Endothelial cell of umbilical vein (primary cell): ENCODE results near the gene PLEKHD1. TPM values are rescaled to one million over a fixed set of nuclear protein-coding genes. Genes with fewer than 3 reads are reported as not detected.

Experiments used
- BruUV-seq: library from RNA; stranded (reverse); fragments of 400-500 nt; replicated peaks from 2 replicates; lab custom pipeline; 2021; lab: Mats Ljungman, UMichigan
- CTCF ChIA-PET: fragments of 300-600, 350-600 bp; sonication (Branson Sonifier 250); formaldehyde crosslinking; loops from one replicate; lab custom pipeline; 2021; ENCODE audit warnings: antibody characterized with exemption, inconsistent platforms; lab: Charles Lee
- POLR2A ChIA-PET: fragments of 300-600, 350-600 bp; sonication (Branson Sonifier 250); formaldehyde crosslinking; loops from one replicate; lab custom pipeline; 2021; ENCODE audit warnings: antibody characterized with exemption, inconsistent platforms; lab: Charles Lee
- DNase-seq: peaks from one replicate; pipeline ENCODE4 v3.0.0-alpha.2; 2011; ENCODE audit warnings: low read depth, low spot score
- FAIRE-seq: peaks from 2 replicates; lab custom pipeline; 2011; peaks lifted over from hg19 to GRCh38; lab: Jason Lieb, UNC
- H2AFZ ChIP-seq: 2 replicates; pipeline ENCODE4 v1.6.0; 2012; ENCODE audit warnings: low read depth, low read length, control low read depth, inconsistent platforms
- H3K27ac ChIP-seq: 2 replicates; pipeline ENCODE4 v1.5.1; 2011; ENCODE audit warnings: low read depth, mild to moderate bottlenecking, control low read depth, low read length, moderate library complexity; ENCODE audit not compliant: insufficient read depth
- H3K27me3 ChIP-seq, 2 experiments: 2 replicates each; pipeline versions ENCODE4 v1.6.0 to v1.6.1; 2011; ENCODE audit warnings: low read length in 2 of 2, mixed read lengths in 1 of 2; ENCODE audit not compliant: control insufficient read depth in 2 of 2, insufficient read depth in 2 of 2
- H3K36me3 ChIP-seq, 2 experiments: 2 replicates in 1 of 2; 3 replicates in 1 of 2; pipeline ENCODE4 v1.5.1; 2011; ENCODE audit warnings: low read length in 2 of 2, mild to moderate bottlenecking in 1 of 2, moderate library complexity in 1 of 2; ENCODE audit not compliant: control insufficient read depth in 2 of 2, insufficient read depth in 2 of 2; ENCODE audit errors: extremely low read depth in 1 of 2
- H3K4me1 ChIP-seq: 3 replicates; pipeline ENCODE4 v1.5.1; 2011; ENCODE audit warnings: mild to moderate bottlenecking, low read length; ENCODE audit not compliant: control insufficient read depth, insufficient read depth; ENCODE audit errors: extremely low read depth
- H3K4me2 ChIP-seq: 2 replicates; pipeline ENCODE4 v1.6.1; 2011; ENCODE audit warnings: low read length, control low read depth, mixed read lengths; ENCODE audit not compliant: insufficient read depth
- H3K4me3 ChIP-seq, 3 experiments: fragments of 200-600 bp in 1 of 3; sonication (generic), shearing (Covaris generic) in 1 of 3; replicated peaks in 1 of 3; 2 replicates each; pipeline ENCODE4 v1.5.1; 2011 to 2016; ENCODE audit warnings: control low read depth in 3 of 3, low read length in 3 of 3, mild to moderate bottlenecking in 2 of 3, inconsistent platforms in 1 of 3, low read depth in 1 of 3, moderate library complexity in 1 of 3; ENCODE audit not compliant: insufficient read depth in 1 of 3
- H3K79me2 ChIP-seq: 2 replicates; pipeline ENCODE4 v1.6.0; 2012; ENCODE audit warnings: low read length, inconsistent platforms; ENCODE audit not compliant: control insufficient read depth, insufficient read depth
- H3K9ac ChIP-seq: replicated peaks from 2 replicates; pipeline ENCODE3; 2011; ENCODE audit warnings: low read length, control low read depth; ENCODE audit not compliant: insufficient read depth; ENCODE audit errors: extremely low read depth
- H3K9me1 ChIP-seq: replicated peaks from 3 replicates; pipeline ENCODE4 v1.6.0; 2011; ENCODE audit warnings: mild to moderate bottlenecking, low read length; ENCODE audit not compliant: control insufficient read depth, insufficient read depth; ENCODE audit errors: extremely low read depth
- H3K9me3 ChIP-seq: replicated peaks from 2 replicates; pipeline ENCODE4 v1.5.1; 2012; ENCODE audit warnings: low read length, inconsistent platforms; ENCODE audit not compliant: control insufficient read depth, insufficient read depth
- H4K20me1 ChIP-seq: replicated peaks from 2 replicates; pipeline ENCODE3; 2011; ENCODE audit warnings: mild to moderate bottlenecking, low read length; ENCODE audit not compliant: control insufficient read depth, insufficient read depth; ENCODE audit errors: extremely low read depth
- CTCF ChIP-seq, 2 donors: IDR thresholded peaks; 1 replicate in 1 of 2; 2 replicates in 1 of 2; pipeline ENCODE4 v1.5.1; 2011; ENCODE audit warnings: low read length in 2 of 2, mild to moderate bottlenecking in 2 of 2, moderate library complexity in 2 of 2, control low read depth in 1 of 2, inconsistent platforms in 1 of 2, low read depth in 1 of 2; ENCODE audit not compliant: insufficient read depth in 1 of 2; ENCODE audit errors: extremely low read depth in 1 of 2
- EZH2 ChIP-seq: IDR thresholded peaks from 2 replicates; pipeline ENCODE4 v1.6.1; 2012; ENCODE audit warnings: borderline replicate concordance, low read depth, mild to moderate bottlenecking, moderate library complexity, low read length, inconsistent platforms; ENCODE audit not compliant: severe bottlenecking
- FOS ChIP-seq: IDR thresholded peaks from 2 replicates; pipeline ENCODE4 v1.6.1; 2011; ENCODE audit warnings: mild to moderate bottlenecking, low read length, moderate library complexity, borderline replicate concordance; ENCODE audit not compliant: insufficient read depth
- MAX ChIP-seq: IDR thresholded peaks from 2 replicates; pipeline ENCODE4 v1.6.1; 2011; ENCODE audit not compliant: insufficient read depth, insufficient read length
- dilution Hi-C: fragments of 300-500 bp; cut with MboI; formaldehyde crosslinking; loops from one replicate; pipeline ENCODE4 v1.15.0; 2019; ENCODE audit warnings: low sequenced_read_pairs; ENCODE audit not compliant: extremely low pct_ligation_motif_present
- intact Hi-C: fragments of 100-400 bp; cut with micrococcal nuclease; formaldehyde crosslinking; loops from one replicate; pipeline ENCODE4 v1.10.0; 2022
- polyA plus RNA-seq, 4 experiments: library from polyadenylated mRNA; depleted of rRNA in 3 of 4; stranded (reverse) in 3 of 4; unstranded in 1 of 4; fragments of >200 nt; gene quantifications; 2 replicates each; pipeline versions ENCODE4 v1.2.1 to v1.2.3, GENCODE V29; 2011 to 2012; ENCODE audit warnings: missing spikeins in 1 of 4
- total RNA-seq: library from RNA; stranded (reverse); gene quantifications from 2 replicates; pipeline ENCODE4 v1.2.3, GENCODE V29; 2021

The PLEKHD1 gene
- total and polyA plus RNA-seq, 2 donors (not counting 3 experiments of a cell fraction or from before 2014, with no cell fraction given) = 0.01 TPM; not detected in 1

DNA sequence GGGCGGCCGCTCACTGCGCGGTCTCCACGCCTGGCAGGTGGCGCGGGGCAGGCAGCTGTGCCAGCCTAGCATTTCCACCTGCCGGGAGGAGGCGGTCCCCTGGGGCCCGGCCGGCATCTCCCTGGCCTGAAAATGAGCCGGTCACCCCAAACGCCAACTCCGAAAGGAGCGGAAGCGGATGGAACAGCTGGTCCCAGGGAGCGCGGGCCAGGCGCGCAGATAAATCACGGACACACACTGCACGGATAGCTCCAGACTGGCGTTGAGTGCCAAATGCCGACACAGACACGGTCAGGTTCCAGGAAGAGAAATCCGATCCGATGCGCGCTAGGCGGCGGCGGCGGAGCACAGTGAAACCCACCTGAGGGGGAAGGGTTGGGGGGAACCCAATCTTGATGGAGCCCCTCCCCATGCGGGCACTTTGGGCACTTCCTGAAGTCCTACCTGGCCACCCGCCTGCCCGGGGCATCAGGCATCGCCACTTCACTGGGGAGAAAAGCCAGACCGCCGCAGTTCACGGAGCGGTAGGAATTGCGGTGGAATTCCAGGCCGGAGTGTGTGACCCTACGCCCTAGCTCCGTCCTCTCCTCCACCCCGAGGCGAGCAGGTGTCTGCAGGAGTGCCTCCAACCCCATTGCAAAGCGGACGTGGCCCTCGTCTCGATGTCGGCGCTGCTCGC is 624 bp upstream of the PLEKHD1 start:
- FAIRE-seq = no peak
- Histone ChIP-seq H3K4me3 (no peak overlapping the region), H3K27ac (no peak overlapping the region), H3K9me3 (no peaks in the 10 kb centered on the region), H3K36me3 (no peaks in the 10 kb centered on the region), H3K79me2 (no peaks in the 10 kb centered on the region), H3K9ac (no peak overlapping the region), H3K4me2 (no peak overlapping the region), H3K27me3 (peaks cover 47 to 49% of the 10 kb centered on the region in 2 experiments), H2AFZ (no peak overlapping the region), H3K9me1 (no peaks in the 10 kb centered on the region), H3K4me1 (no peaks in the 10 kb centered on the region), H4K20me1 (no peaks in the 10 kb centered on the region)
- TF ChIP-seq FOS = no peak
- no peak for TF ChIP-seq CTCF (IDR thresholded peaks at IDR 0.05; ENCODE audit: extremely low read depth in 1 of 2, insufficient read depth in 1 of 2, low read depth in 1 of 2, low read length in 2 of 2)
- TF ChIP-seq EZH2 = peak; percentile 98
- no peak for DNase-seq
- no TSS peak for BruUV-seq
- dilution Hi-C loops (no loop called here), intact Hi-C loops (no loop called here)
- POLR2A ChIA-PET = no interaction called here
- CTCF ChIA-PET = interaction anchor here (0.7 to 2.1 kb wide), 3 partner anchors 9 to 86 kb away, joined by 3 to 10 read pairs (median 3); partner anchors contain the start of genes ERH and SLC39A9

DNA sequence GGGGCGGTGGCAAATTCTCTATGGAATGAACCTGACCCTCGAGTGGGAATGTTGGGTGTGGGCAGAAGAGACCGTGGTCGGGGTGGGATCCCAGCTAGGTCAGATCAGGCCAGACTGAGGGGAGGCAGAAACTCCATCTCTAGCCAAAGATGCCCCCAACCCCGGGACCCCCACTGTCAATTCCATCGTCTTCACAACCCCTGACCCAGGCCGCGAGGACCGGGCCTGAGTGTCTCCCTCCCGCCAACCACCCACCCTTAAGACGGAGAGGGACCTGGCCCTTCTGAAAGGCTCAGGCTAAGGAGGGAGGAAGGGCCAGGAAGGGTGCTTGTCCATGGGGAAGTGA is 760 bp downstream of the PLEKHD1 start:
- intact Hi-C loops (no loop called here), dilution Hi-C loops (no loop called here)
- H3K4me1 ChIP-seq = no peaks in the 10 kb centered on the region
- DNase-seq (no peak), FAIRE-seq (no peak)
- no peaks in the 10 kb centered on the region for H3K9me1 ChIP-seq
- no peak overlapping the region for H2AFZ ChIP-seq
- H3K4me3 ChIP-seq = no peak overlapping the region
- H3K79me2 ChIP-seq = no peaks in the 10 kb centered on the region
- no peaks in the 10 kb centered on the region for H3K36me3 ChIP-seq
- CTCF ChIA-PET = interaction anchor here (1.5 kb wide), 1 partner anchor 10 kb away, joined by 3 read pairs; no protein-coding TSS in a partner anchor
- no TSS peak for BruUV-seq
- no peak overlapping the region for H3K27ac ChIP-seq
- no peaks in the 10 kb centered on the region for H3K9me3 ChIP-seq
- H3K27me3 ChIP-seq = peaks cover 46 to 47% of the 10 kb centered on the region in 2 experiments
- POLR2A ChIA-PET = no interaction called here
- H4K20me1 ChIP-seq = no peaks in the 10 kb centered on the region
- no peak overlapping the region for H3K4me2 ChIP-seq
- no peak overlapping the region for H3K9ac ChIP-seq
- no peak for TF ChIP-seq FOS
- TF ChIP-seq CTCF (IDR thresholded peaks at IDR 0.05; ENCODE audit: extremely low read depth in 1 of 2, insufficient read depth in 1 of 2, low read depth in 1 of 2, low read length in 2 of 2) = no peak
- TF ChIP-seq MAX = no peak
